Measurements from ENCODE around the gene EMC9.

EMC9 gene

DNA sequence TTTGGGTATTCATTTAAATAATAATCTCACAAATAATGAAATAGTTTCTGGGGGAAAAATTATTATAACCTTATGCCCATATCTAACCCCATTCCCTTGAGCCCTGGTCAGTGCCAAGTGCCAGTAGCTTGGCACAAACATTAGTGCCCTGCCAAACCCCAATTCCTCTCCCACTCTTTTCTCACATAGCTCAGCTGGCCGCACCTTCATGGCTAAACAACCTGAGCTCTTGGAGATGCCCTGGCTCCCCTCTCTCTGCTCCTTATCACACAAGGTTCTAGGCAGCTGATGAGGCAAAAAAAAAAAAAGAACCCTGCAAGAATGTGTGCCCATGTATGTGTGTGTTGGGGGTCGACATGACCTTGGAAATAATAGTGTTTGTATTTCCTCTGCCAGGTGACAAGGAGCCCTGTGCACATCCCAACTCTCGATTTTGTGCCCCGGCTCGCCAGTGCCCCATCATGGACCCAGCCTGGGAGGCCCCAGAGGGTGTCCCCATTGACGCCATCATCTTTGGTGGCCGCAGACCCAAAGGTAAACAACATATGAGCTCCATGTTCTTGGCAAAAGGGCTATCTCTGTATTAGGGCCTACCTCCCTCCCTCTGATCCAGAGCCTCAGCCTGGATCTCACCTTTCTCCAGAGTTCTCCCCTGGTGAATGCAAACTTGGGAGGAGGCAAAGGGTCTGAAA is 38.9 kb downstream of the EMC9 start:
- no peak for DNase-seq (ENCODE audit: low read depth)
- TF ChIP-seq, protein P1, sequence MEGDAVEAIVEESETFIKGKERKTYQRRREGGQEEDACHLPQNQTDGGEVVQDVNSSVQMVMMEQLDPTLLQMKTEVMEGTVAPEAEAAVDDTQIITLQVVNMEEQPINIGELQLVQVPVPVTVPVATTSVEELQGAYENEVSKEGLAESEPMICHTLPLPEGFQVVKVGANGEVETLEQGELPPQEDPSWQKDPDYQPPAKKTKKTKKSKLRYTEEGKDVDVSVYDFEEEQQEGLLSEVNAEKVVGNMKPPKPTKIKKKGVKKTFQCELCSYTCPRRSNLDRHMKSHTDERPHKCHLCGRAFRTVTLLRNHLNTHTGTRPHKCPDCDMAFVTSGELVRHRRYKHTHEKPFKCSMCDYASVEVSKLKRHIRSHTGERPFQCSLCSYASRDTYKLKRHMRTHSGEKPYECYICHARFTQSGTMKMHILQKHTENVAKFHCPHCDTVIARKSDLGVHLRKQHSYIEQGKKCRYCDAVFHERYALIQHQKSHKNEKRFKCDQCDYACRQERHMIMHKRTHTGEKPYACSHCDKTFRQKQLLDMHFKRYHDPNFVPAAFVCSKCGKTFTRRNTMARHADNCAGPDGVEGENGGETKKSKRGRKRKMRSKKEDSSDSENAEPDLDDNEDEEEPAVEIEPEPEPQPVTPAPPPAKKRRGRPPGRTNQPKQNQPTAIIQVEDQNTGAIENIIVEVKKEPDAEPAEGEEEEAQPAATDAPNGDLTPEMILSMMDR (IDR thresholded peaks at IDR 0.05; ENCODE audit: low read depth, low read length, missing control alignments), result no peak
- in situ Hi-C loops (cut with HindIII; ENCODE audit: low sequenced_read_pairs), result no loop called here
- H3K4me3 ChIP-seq (ENCODE audit: low read depth, low read length), result no peak overlapping the region

DNA sequence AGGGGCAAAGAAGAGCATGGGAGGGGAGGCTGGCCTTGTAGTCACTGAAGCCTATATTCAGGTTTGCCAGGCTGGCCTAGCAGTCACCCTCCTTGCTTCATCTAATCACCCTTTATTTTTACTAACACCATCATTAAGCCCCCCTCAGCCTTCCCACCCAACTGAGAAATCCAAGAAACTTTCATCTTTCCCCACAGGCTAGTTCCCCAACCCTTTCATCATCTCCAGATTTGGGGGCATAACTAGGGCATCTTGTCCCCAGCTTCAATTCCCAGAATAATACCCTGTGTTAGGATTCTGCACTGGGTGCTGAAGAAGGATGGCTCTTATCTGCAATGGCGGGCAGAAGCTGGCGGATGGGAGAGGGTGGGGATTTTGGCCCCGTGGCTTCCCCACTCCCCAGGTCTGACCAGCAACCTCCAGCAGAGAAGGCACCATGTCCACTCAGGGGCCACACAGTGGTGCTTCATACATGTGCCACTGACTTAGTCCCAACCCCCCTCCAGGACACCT is 40.4 kb downstream of the EMC9 start:
- no peak for DNase-seq (ENCODE audit: low read depth)
- in situ Hi-C loops (cut with HindIII; ENCODE audit: low sequenced_read_pairs), result no loop called here
- TF ChIP-seq, protein P1 (IDR thresholded peaks at IDR 0.05; ENCODE audit: low read depth, low read length, missing control alignments), result no peak

DNA sequence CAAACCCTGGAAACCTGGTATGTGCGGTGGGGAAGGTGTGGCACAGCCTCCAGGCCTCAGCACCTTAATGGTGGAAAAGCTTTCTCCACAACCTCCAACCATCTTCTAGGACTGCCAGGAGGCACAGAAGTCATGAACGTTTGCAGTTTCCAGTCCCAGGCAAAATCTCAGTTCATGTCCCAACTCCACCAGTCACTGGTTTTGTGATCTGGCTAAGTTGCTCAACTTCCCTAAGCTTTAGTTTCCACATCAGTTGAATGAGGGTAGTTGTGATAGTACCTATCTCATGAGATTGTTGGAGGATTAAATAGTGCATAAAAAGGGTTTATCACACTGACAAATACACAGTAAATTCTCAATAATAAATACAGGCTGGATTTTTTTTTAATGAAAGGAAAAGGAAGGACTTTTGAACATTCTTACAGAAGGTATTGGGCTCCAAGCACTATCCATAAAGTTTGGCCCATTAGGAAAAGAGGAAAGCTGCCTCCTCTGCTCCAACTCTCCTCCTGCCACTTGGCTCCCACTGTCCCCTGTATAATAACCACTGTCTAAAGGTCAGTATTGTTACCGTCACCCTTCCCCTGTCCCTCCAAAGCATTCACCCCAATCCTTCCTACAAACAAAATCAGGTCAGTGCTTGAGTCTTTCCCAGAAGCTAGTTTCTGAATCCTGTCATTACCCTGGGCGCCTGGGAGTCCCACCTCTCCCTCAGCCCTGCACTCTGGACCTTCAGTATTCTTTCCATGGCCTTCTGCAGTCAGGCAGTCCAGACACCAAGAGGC is 41.0 kb downstream of the EMC9 start:
- no peak overlapping the region for H3K4me3 ChIP-seq (ENCODE audit: low read depth, low read length)
- TF ChIP-seq, protein P1 (IDR thresholded peaks at IDR 0.05; ENCODE audit: low read depth, low read length, missing control alignments), result no peak
- in situ Hi-C loops (cut with HindIII; ENCODE audit: low sequenced_read_pairs), result no loop called here
- no peak for DNase-seq (ENCODE audit: low read depth)

More for the DNA sequence above, 40.4 kb downstream of the EMC9 start:
- no peak overlapping the region for H3K4me3 ChIP-seq (ENCODE audit: low read depth, low read length)

DNA sequence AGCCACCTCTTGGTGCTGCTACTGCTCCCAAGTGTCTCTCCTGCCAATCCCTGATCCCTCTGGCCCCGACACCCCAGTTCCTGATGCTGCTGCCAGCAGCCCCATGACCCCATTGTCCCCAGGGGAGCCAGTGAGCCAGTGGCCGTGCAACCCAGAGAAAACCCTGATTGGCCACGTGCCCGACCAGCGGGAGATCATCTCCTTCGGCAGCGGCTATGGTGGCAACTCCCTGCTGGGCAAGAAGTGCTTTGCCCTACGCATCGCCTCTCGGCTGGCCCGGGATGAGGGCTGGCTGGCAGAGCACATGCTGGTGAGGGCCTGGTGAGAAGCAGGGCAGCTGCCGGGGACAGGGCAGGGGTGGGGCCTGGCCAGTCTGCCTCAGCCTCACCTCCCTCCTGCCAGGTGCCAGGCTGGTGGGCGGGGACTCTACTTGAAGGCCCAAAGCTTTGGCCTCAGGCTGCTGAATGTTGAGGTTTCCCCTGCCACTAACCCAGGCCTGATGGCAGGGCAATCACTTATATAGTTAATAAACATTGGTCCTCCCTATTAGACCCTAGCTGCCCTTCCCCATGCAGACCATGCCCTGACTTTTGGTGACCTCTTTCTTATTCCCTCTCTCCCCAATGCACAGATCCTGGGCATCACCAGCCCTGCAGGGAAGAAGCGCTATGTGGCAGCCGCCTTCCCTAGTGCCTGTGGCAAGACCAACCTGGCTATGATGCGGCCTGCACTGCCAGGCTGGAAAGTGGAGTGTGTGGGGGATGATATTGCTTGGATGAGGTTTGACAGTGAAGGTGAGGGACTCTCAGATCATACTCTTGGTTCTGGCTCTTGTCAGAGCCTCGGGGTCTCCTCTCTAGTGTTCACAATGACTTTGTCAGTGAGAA is 42.2 kb downstream of the EMC9 start:
- DNase-seq (ENCODE audit: low read depth), result no peak
- no peak overlapping the region for H3K4me3 ChIP-seq (ENCODE audit: low read depth, low read length)
- TF ChIP-seq, protein P1 (IDR thresholded peaks at IDR 0.05; ENCODE audit: low read depth, low read length, missing control alignments), result no peak
- in situ Hi-C loops (cut with HindIII; ENCODE audit: low sequenced_read_pairs), result no loop called here

DNA sequence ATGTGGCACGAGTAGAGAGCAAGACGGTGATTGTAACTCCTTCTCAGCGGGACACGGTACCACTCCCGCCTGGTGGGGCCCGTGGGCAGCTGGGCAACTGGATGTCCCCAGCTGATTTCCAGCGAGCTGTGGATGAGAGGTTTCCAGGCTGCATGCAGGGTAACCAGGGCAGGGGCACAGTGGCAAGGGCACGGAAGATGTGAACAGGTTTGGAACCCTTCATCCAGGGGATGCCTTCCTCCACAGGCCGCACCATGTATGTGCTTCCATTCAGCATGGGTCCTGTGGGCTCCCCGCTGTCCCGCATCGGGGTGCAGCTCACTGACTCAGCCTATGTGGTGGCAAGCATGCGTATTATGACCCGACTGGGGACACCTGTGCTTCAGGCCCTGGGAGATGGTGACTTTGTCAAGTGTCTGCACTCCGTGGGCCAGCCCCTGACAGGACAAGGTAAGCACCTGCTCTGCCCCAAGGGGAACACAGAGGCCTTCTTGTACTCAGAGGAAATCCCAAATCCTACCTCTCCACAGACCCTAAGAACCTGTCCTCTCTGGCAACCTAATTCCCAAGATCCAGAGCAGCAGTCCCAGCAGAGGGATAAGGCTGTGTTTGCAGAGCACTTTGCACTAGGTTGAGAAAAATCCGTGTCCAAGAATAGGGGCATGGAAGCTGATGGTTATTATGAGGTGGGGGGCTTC is 43.0 kb downstream of the EMC9 start:
- in situ Hi-C loops (cut with HindIII; ENCODE audit: low sequenced_read_pairs), result no loop called here
- no peak for DNase-seq (ENCODE audit: low read depth)

More for the DNA sequence above, 43.0 kb downstream of the EMC9 start:
- H3K4me3 ChIP-seq (ENCODE audit: low read depth, low read length), result no peak overlapping the region
- TF ChIP-seq, protein P1 (IDR thresholded peaks at IDR 0.05; ENCODE audit: low read depth, low read length, missing control alignments), result no peak

Data from astrocyte of the cerebellum (primary cell).